NCI-H2227 treated with DMSO at 0.1 percent for 48 hours (cell line): ENCODE measurements around the gene ZNF831.
A peak's percentile ranks its signal among the peaks of the same experiment; 100 is the strongest.

Experiments
- DNase-seq: peaks from one replicate; lab custom pipeline; 2025; lab: John Stamatoyannopoulos, UW

Gene ZNF831

DNA sequence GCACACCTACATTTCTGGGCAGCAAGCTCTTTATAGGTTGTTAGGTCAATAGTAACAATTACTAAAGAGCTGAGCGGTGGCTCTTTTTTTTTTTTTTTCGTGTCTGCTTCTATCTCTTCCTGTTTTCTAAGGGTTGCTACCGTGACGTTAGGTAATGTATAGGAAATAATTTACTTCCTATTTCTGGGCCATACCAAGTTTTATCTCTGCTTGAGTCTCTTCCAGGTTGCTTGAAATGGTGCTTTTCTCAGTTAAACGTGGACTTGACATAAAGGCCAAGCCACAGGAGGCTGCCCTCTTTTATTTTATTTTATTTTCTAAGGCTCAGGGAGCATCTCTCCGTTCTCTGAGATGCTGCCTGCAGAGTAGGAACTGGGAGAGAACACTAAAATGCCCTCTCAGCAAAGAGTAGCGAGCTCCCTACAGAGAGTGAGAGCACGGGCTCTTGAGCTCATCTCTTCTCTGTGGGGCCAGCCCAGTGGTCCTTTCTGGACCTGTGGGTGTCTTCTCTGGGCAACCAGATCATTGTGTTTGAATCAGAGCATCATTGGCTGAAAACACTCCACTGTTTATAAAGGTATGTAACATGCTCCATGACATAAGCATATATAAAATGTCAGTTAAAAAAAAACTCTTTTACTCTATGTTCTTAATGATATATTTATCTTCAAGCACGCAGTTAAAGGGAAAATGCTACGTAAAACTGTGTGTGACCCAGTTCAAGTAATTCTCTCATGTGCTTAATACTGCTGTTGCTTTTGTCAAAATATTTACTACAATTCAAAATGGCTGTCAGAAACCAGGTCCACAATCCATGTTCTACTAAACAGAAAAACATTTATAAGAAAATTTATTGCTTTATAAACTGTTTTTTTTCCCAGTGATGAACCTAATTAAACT is at the start of gene ZNF831:
TSS of gene ZNF831 (plus strand) at position 191 of the 900 bp plus-strand sequence. CDS start 27,199 bp downstream, outside the sequence.
- DNase-seq, result peak; percentile 38

DNA sequence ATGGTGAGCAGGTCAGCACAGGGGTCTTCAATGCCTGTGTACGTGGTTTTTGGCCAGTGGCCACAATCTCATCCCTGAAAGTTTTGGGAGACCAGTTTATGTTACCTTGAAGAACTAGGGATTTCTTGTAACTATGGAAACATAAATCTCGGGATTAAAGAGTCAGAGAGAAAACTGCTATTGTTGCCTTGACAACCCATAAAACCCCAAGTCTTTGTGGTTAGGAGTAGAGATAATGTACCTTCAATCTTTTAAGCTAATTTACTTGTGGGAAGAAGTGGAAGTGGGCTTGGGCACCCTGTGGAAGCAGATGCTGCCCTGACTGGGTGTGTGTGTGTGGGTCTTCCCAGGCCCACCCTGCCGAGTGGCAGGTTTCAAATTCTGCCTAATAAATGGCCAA is 46.1 kb upstream of the ZNF831 start:
- no peak for DNase-seq

DNA sequence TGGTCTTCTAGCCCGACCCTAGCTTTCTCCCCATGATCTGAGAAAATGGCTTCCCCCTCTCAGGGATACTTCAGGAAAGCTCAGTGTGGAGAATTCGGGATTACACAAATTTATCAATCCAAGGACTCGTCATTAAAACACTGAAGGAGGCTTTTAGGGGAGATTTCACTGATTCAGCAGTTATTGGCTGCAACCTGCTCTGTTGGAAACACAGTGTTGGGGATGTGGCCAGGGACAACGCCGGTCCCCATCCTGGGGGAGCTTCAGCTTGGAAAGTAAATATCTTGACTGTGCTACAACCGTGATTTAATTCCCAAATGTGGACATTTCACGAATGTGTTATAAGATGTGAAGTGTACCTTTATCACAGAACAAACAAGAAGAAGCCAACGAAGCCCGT is 44.8 kb upstream of the ZNF831 start:
- DNase-seq, result no peak

DNA sequence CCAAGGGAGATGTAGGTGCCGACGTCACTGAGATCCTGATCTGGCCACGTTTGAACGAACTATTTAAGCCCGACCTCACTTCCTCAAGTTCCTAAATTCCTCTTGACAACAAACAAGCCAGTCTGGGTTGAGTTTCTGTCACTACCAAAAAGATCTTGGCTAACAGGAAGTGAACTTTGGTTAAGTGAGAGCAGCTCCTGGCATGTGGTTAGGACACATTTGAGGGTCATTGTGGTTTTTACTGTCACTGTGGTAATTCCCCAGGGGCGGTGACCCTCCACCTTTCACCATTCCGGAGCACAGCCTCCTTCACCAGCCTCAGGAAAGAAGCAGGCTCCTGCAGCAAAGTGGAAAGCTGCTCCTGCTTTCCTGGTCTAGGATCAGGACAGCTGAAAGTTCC is 43.1 kb upstream of the ZNF831 start:
- DNase-seq, result no peak

DNA sequence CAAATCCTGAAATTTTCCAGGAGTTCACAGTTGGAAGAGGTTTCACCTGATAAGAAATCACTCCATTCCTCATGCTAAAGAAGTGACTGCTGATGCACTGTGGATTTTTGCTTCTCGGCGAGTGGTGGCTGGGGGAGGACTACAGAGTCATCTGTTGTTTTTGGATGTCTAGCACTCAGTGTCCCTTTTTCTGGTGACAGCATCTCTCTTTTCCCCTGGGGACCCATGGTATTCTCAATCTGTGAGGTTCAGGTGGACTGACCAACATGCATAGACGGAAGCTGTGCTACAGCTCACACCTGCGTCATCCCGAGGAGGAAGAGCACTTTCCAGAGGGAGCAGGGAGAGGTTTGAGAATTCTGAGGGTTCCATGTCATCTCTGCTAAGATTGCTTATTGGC is 42.7 kb upstream of the ZNF831 start:
- no peak for DNase-seq

DNA sequence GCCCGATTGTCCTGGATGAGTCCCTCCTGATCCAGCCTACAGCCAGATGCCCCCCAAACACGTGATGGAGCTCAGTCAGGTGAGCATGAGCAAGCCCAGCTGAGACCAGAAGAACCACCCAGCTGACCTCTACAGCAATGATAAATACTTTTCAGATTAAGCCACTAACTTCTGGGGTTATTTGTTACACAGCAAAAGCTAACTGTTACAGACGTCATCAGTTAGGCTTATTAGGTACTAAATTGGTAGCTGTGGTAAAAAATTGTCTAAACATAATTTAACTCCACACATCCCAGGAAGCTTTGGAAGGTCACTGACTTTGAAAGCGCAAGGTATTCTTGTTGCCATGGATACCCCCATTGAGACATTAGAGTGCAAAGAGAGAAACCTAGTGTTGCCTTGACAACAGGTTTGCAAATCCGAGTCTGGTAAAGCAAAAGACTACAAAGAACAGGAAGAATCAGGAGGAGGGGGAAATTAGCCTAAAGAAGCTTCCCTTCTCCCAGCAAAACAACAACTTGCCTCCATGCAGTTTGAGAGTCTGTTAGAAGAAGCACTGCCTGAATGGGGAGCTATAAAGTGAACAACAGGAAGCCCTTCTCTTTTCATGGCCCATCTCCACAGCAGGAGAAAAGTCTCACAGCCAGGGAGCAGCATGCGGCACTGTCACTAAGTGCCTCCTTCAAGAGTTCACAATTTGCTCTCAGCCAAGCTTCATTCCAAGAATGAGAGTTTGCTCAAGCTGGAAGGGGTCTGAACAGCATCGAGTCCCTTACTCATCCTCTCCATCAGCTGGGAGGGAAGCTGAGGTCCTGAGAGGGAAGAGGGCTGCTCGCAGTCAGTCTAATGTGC is 41.7 kb upstream of the ZNF831 start:
- no peak for DNase-seq

DNA sequence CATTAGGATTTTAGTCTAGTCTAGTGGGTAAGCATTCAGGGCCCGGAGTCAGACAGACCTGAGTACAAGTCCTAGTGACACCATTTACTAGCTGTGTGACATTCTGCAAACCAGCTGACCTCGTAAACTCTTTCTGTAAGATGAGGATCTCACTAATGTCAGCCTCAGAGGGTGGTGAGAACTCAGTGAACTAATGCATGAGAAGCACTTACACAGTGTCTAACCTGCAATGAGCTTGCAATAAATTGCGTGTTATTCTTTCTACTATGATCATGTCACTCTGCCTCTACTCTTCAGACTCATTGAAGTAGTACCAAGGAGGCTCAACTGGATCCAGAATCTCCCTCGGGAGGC is 41.1 kb upstream of the ZNF831 start:
- DNase-seq, result no peak

DNA sequence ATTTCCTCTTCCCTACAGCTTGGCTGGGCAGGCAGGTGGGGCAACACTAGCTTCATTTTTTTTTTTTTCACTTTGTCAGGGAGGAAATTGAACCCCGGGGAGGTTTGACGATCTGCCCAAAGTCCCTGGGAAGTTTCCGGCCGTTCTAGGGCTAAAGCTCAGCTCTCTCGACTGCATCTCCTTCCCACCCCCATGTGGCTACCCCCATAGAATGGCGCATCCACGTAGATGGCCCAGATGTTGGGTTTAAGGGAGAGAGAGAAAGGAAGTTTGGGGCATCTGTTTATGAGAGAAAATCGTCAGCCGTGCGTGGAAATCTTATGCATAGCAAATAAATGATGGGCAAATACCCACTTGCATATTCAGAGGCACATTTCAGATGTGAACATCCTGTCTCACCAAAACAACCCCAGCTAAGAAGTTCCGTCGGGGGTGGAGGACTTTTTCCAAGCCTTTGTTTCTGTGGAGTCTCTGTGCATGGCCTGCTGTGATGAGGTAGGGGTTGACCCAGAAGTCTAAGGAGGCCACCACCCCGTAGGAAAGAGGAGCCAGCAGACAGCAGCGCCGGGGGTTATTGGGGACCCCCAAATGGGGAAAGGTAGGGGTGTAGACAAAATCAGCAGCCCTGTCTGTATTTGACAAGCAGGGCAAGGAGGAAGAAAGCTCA is 40.5 kb upstream of the ZNF831 start:
- no peak for DNase-seq

DNA sequence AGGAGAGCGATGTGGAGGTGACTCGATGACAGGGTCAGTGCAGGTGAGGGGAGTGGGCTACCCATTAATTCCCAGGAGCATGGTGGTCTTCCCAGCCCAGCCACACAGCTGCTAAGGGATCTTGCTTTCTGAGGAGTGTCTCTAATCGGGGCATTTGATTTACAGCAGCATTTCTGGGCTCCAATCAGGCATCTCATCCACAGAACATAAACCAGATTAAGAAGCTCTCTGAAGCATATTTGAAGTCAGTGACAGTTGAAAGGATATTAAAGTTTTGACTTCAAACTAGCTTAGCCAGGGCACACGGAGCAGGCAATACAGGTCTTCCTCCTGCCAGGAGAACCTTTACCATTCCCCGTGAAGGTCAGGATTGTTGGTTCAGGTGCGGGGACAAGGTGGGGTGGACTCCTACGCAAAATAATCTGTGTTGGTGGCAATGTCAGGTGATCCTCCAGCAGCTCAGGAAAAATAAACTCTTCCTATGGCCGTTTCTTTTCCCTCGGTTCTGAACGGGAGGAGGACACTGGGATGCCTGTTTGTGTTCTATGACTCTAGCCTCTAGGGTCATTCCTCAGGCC is 39.9 kb upstream of the ZNF831 start:
- DNase-seq, result no peak

DNA sequence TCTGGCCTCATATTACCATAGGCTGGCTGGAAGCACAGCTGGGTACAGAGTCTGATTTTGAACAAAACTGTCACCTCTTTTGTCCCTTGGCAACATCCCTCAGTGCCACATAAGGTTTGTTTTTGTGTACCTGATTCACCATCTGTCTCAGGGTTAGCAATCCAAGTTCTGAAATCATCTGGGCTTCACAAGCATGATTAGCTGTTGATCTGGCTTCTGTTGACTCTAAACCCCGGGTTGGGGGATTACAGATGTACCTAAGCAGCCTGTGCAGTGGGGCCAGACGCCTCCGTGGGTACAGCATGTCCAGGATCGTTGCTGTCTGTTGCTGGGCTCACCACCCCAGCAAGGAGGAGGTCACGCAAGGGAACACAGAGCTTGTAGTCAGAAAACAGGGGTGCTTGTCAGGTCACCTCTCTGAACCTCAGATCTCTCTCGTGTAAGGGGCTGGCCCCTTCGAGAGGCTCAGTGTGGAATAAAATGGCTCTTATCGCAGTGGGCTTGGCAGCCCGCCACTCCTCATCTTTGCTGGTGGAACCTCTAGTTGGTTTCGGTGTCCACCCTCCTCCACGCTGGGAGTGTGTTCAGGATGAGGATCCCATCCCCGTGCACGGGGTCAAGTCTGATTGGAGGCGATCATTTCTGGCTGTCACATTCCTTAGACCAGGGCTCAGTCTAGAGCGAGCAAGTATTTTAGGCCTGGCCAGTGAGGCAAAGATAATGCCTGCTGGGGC is 39.2 kb upstream of the ZNF831 start:
- no peak for DNase-seq

DNA sequence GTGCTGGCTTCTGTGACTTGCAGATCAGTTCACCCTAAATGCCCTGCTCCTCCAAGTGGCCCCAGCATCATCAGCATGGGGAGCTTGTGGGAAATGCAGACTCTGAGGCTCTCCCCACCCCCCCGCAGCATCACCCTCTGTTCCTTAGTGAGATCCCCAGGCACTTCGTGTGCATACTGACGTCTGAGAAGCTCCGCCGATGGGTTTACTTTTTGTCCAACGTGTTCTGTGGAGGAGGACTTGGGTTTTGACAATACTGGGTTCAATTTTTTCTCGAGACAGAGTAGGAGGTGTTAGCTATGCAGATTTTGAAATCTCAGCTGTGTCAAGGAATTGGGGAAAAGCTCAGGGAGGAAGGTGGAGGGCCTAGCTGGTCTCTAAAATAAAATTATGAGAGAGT is 38.3 kb upstream of the ZNF831 start:
- no peak for DNase-seq

DNA sequence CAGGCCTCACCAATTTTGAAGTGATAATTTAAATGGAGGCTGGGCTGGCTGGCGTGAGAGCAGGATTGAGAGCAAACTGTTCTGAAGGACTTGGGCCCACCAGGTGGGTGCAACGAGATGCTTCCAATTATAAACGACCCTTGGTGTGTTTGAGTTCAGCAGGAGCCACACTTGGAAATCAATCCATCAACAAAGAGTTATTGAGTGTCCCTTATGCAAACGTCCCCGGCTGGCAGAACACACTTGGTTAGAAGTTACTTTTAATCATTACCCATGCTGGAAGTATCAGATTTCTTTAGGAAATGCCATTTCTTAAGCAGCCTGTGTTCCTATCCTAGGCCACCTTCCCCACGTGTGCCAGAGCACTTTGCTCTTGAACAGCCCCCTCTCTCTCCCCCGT is 37.8 kb upstream of the ZNF831 start:
- no peak for DNase-seq

DNA sequence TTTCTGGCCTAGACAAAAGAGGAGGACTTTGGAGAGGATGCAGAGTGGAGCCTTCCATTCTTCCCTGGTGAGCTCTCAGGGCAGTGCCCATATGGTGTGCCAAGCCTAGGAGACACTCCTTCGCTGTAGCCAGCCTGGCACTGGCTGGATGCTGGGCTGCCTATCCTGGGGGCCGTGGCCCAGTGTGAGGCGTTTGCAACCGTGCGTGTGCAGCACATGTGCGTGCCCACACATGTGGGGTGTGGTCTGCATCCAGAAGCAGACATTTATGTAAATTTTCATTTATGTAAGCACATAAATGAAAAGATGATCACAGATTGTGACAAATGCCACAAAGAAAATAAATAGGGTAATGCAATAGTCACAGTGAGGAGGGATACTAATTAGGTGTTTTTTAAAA is 35.8 kb upstream of the ZNF831 start:
- no peak for DNase-seq

DNA sequence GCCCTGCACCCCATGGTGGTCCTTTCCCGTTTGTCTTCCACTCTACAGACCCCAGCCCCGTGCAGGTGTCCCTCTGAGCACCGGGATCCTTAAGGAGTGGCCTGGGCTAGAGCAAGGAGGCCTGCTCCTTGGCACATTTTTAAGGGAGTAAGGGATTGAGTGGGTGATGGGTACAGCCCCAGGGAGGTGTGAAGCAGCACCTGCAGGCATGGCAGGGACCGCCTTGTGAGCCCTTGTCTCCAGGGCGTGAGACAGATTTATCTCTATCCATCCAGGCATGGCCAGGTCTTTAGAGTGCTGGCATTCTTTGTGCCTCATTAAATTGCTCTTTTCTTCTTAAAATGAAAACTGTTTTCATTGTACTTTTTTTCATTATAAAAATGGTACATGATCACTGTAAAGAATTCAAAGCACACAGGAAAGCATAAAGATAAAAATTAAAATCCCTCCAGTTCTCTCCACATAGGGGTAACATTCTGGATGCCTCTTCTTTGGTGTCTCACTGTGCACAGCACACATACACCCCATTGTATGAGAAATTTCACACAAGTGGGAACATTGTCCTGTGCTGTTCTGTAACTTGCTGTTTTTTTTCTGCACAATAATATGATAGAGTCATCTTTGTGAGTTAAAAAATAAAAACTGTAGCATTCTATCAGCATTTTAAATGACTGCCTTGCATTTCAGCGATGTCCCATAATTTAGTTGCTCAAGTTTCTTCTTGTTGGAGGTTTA is 31.9 kb upstream of the ZNF831 start:
- no peak for DNase-seq

DNA sequence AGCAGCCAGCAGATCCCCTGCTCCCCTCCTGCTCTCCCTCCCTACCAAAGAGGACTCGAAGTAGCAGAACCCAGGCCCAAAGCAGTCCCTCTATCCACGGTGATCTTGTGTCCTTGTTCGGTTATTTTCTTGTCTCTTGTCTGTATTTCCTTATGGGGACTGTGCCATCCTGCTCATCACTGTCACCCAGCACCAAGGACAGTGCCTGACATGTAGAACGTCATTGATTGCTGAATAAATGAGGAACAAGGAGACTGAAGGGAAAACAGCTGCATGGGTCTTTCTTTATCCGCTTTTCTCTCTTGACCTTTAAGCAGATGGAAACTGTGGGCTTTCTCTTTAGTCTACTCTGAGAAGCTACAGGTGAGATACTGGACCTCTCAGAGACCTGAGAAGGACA is 29.4 kb upstream of the ZNF831 start:
- DNase-seq, result no peak

DNA sequence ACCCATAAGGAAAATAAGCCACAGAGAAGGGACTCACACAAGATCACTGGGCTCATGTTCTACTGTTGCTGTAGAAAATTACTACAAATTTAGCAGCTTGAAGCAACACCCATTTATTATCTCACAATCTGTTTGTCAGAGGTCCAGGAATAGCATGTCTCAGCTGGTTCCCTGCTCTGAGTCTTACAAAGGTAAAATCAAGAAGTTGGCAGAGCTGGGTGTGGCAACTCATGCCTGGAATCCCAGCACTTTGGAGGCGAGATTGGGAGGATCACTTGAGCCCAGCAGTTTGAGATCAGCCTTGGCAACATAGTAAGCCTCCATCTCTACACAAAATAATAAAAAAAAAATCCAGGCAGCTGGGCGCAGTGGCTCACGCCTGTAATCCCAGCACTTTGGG is 28.5 kb upstream of the ZNF831 start:
- peak; percentile 67 for DNase-seq

DNA sequence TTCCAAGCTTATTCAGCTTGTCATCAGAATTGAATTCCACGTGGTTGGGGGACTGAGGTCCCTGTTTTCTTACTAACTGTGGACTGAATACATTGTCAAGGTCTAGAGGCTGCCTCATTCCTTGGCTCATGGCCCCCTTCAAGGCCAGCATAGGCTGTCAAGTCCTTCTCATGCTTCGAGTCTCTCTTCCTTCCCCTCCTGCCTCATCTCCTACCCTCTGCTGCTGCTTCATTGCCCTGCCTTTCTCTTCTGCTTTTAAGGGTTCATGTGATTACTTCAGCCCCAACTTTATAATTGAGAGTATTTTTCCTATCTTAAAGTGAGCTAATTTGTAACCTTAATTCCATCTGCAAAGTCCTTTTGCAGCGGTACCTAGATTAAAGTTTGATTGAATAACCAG is 27.6 kb upstream of the ZNF831 start:
- DNase-seq, result no peak

DNA sequence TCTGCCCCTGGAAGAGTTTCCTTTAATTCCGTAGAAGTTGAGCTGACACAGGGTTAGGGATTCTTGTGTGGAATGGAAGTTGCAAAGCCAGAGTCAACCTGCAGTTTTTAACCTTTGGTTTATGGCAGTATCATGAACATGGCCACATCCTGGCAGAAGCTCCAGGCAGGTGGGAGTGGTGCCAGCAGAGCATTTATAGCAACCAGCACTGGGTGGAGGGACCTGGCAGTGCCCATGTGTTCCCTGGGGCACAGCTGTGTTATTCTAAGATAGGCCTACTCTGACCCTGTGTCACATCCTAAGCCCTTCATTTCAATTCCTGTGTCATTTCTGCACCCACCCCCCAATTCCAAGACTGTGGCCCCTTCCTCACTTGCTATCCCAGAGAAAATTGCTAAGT is 26.1 kb upstream of the ZNF831 start:
- DNase-seq, result no peak

DNA sequence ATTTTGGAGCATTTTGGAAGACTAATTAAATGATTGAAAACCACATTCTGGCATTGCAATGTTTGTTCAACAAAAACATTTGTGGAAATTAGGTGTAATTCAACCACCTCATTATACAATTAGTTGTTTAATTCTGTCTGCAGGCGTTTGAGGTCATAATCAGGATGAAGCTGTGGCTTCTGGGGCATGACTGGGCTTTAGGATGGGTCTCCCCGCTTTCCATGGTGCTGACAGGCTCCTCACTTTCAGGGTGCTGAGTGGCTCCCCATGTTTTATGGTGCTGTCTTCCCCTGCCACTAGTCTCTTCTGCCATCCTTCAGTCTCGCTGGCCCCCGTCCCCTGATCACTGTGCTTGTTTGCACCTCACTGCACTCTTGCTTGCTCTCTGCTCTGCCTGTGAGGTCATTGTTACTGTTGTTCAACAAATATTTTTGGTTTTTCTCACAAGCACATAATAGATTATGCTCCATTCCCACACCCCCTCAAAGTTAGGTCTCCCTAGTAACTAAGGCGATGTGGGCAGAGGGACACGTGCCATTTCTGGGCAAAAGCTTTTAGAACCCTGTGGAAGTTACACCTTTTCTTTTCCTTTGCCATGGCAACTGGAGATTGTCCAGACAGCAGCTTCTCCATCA is 25.4 kb upstream of the ZNF831 start:
- no peak for DNase-seq

DNA sequence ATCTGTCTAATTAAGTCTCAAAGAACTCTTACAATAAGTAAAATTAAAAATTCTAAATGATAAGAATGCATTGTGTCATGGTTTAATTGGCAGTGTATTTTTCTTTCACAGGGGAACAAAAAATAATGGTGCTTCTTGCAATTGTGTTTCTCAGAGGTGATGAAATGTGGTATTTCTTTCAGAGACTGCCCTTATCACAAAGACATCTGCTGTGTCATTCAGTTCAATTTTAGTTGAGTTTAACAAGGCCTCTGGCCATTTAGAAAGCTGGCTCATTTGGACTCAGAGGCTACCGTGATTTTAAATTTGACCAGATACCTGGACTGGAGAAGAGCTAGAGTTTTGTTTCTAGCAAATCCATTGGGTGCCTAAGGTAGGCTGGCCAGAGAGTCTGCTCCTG is 23.6 kb upstream of the ZNF831 start:
- DNase-seq, result no peak
